GM12872 (cell line): ENCODE data around the gene RBBP8NL.

Experiments used
- TF ChIP-seq, protein P1 (sequence below): IDR thresholded peaks from 3 replicates; pipeline ENCODE4 v1.5.1; 2011; ENCODE audit warnings: low read depth, mild to moderate bottlenecking, low read length, moderate library complexity; ENCODE audit not compliant: insufficient read depth

Gene RBBP8NL

GRCh38 chr20:62446888-62447869 is 19.8 kb upstream of the RBBP8NL start:
- TF ChIP-seq, protein P1, sequence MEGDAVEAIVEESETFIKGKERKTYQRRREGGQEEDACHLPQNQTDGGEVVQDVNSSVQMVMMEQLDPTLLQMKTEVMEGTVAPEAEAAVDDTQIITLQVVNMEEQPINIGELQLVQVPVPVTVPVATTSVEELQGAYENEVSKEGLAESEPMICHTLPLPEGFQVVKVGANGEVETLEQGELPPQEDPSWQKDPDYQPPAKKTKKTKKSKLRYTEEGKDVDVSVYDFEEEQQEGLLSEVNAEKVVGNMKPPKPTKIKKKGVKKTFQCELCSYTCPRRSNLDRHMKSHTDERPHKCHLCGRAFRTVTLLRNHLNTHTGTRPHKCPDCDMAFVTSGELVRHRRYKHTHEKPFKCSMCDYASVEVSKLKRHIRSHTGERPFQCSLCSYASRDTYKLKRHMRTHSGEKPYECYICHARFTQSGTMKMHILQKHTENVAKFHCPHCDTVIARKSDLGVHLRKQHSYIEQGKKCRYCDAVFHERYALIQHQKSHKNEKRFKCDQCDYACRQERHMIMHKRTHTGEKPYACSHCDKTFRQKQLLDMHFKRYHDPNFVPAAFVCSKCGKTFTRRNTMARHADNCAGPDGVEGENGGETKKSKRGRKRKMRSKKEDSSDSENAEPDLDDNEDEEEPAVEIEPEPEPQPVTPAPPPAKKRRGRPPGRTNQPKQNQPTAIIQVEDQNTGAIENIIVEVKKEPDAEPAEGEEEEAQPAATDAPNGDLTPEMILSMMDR = no peak

GRCh38 chr20:62446481-62446880 is 19.1 kb upstream of the RBBP8NL start:
- TF ChIP-seq, protein P1 = no peak

- TF ChIP-seq, protein P1 = no peak
These were observed 18.4 kb upstream of the RBBP8NL start for GRCh38 chr20:62445553-62446340.

GRCh38 chr20:62444286-62444685 is 16.9 kb upstream of the RBBP8NL start:
- TF ChIP-seq, protein P1 = no peak

DNA sequence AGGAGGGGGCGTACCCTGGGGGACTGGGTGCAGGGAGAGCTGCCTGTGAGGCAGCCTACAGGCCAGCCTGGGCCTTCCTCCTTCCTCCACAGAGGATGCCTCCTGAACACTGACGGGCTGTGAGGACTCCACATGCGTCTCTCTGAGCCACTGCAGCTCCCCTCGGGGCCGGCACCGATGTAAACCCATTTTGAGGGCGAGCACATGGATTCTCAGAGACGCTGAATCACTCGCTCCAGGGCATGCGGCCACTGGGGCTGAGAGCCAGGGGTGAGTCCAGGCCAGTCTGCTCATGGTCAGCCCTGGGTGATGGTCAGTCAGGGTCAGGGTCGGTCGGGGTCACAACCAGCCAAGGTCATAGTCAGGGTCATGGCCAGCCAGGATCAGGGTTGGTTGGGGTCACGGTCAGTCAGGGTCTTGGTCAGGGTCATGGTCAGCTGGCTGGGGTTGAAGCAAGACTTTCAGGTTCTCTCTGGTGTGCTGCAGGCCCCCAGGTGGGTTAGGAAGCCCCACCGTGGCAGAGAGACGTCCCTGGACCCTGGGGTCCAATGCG is 14.7 kb upstream of the RBBP8NL start:
- TF ChIP-seq, protein P1 = no peak

DNA sequence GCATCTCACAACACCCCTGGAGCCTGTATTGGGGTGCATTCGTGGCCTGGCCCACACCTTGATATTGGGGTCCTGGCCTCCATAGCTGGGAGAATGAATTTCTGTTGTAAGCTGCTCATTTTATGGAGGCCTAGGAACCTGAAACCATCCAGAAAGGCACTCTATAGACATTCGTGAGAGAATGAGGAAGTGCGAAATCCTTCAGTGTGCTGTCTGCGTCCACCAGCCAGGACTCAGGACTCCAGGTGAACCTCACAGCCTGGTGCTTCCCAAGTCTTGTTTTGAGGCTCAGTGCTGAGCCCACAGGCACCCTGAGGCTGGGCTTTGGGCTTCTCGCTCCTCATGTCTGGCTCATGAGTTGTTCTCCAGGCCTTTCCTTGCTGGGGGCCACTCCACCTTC is 11.9 kb upstream of the RBBP8NL start:
- TF ChIP-seq, protein P1 = no peak

GRCh38 chr20:62437927-62438326 is 10.6 kb upstream of the RBBP8NL start:
- TF ChIP-seq, protein P1 = no peak
